Ishikawa (cell line): Measurements from ENCODE around the gene ANKRD40CL.

Experiments used
- CEBPB ChIP-seq: IDR thresholded peaks from 2 replicates; pipeline ENCODE4 v1.6.1; 2012
- CREB1 ChIP-seq: IDR thresholded peaks from 2 replicates; pipeline ENCODE4 v1.6.1; 2012; ENCODE audit warnings: low read depth
- EP300 ChIP-seq: IDR thresholded peaks from 2 replicates; pipeline ENCODE4 v1.6.1; 2012; ENCODE audit warnings: borderline replicate concordance
- NFIC ChIP-seq: IDR thresholded peaks from 2 replicates; pipeline ENCODE4 v1.6.1; 2012
- RAD21 ChIP-seq: IDR thresholded peaks from 2 replicates; pipeline ENCODE4 v1.6.1; 2012; ENCODE audit warnings: low read depth
- TAF1 ChIP-seq: IDR thresholded peaks from 2 replicates; pipeline ENCODE4 v1.6.1; 2012; ENCODE audit warnings: low read depth, mild to moderate bottlenecking
- YY1 ChIP-seq: IDR thresholded peaks from 2 replicates; pipeline ENCODE4 v1.6.1; 2012; ENCODE audit warnings: low read depth
- ZBTB7A ChIP-seq: IDR thresholded peaks from 2 replicates; pipeline ENCODE4 v1.6.1; 2012; ENCODE audit warnings: low read depth
- TF ChIP-seq, protein P1 (sequence below): IDR thresholded peaks from 2 replicates; pipeline ENCODE4 v1.6.1; 2012
- TF ChIP-seq, protein P2 (sequence below): IDR thresholded peaks from 2 replicates; pipeline ENCODE4 v1.6.1; 2012; ENCODE audit warnings: low read depth, mild to moderate bottlenecking
- TF ChIP-seq, protein P3 (sequence below): IDR thresholded peaks from 2 replicates; pipeline ENCODE4 v1.6.1; 2012

DNA sequence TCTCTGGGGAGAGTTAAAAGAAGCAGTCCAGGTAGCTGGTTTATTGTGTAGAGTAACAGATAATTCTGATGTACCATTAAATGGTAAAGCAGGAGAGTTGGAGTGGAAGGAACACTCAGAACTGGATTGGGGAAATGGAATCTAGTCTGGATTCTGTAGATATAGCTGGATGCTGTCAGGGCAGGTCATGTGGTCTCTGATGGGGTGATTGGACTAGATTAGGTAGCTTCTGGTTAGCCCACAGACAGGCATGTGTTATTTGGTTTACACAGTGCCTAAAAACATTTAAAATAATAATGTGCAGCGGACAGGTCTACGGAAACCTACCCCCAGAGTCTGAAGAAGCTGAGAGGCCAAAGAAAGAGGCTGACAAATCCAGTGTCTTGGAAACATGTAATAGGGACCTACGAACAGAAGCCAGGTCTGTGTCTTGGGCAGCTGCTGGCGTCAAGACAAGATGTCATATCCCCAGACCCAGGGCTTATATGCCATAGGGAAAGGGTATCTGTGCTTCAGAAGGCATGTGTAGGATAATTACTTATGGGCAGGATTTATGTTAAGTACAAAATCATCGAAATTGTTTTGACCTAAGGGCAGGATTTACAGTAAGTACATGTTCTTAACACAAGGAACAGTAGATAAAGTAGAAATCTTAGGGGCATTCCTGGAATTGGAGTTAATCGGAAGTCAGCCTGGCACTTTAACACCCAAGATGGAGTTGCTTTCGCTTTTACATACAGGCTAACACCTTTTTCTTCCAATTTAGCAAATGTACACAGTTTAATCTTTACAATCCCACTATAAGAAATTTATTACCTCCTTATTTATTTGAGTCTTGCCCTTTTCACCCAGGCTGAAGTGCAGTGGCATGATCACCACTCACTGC is 35.5 kb downstream of the ANKRD40CL start:
- TF ChIP-seq, protein P1, sequence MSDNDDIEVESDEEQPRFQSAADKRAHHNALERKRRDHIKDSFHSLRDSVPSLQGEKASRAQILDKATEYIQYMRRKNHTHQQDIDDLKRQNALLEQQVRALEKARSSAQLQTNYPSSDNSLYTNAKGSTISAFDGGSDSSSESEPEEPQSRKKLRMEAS = no peak
- TF ChIP-seq EP300 (no peak), RAD21 (no peak), YY1 (no peak), CREB1 (no peak), CEBPB (no peak), TAF1 (no peak), ZBTB7A (no peak), NFIC (no peak)
- TF ChIP-seq, protein P2, sequence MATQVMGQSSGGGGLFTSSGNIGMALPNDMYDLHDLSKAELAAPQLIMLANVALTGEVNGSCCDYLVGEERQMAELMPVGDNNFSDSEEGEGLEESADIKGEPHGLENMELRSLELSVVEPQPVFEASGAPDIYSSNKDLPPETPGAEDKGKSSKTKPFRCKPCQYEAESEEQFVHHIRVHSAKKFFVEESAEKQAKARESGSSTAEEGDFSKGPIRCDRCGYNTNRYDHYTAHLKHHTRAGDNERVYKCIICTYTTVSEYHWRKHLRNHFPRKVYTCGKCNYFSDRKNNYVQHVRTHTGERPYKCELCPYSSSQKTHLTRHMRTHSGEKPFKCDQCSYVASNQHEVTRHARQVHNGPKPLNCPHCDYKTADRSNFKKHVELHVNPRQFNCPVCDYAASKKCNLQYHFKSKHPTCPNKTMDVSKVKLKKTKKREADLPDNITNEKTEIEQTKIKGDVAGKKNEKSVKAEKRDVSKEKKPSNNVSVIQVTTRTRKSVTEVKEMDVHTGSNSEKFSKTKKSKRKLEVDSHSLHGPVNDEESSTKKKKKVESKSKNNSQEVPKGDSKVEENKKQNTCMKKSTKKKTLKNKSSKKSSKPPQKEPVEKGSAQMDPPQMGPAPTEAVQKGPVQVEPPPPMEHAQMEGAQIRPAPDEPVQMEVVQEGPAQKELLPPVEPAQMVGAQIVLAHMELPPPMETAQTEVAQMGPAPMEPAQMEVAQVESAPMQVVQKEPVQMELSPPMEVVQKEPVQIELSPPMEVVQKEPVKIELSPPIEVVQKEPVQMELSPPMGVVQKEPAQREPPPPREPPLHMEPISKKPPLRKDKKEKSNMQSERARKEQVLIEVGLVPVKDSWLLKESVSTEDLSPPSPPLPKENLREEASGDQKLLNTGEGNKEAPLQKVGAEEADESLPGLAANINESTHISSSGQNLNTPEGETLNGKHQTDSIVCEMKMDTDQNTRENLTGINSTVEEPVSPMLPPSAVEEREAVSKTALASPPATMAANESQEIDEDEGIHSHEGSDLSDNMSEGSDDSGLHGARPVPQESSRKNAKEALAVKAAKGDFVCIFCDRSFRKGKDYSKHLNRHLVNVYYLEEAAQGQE = no peak
- TF ChIP-seq, protein P3, sequence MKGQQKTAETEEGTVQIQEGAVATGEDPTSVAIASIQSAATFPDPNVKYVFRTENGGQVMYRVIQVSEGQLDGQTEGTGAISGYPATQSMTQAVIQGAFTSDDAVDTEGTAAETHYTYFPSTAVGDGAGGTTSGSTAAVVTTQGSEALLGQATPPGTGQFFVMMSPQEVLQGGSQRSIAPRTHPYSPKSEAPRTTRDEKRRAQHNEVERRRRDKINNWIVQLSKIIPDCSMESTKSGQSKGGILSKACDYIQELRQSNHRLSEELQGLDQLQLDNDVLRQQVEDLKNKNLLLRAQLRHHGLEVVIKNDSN = no peak
